Astrocyte (in vitro differentiated cells and primary cell): ENCODE results near the gene ELK1. TPM values are rescaled to one million over a fixed set of nuclear protein-coding genes. Genes with fewer than 3 reads are reported as not detected.
A peak's percentile ranks its signal among the peaks of the same experiment; 100 is the strongest.

ENCODE experiments used
- DNase-seq: peaks from one replicate; pipeline ENCODE4 v3.0.0-alpha.2; 2010; ENCODE audit warnings: low read depth
- FAIRE-seq: peaks from 2 replicates; lab custom pipeline; 2011; peaks lifted over from hg19 to GRCh38; lab: Jason Lieb, UNC
- H2AFZ ChIP-seq: 2 replicates; pipeline ENCODE4 v1.6.0; 2012; ENCODE audit warnings: low read depth, low read length, inconsistent platforms
- H3K27ac ChIP-seq: 2 replicates; pipeline ENCODE4 v1.5.1; 2011; ENCODE audit warnings: low read depth, low read length, inconsistent platforms
- H3K27me3 ChIP-seq: 2 replicates; pipeline ENCODE4 v1.6.0; 2011; ENCODE audit warnings: low read length, inconsistent platforms; ENCODE audit not compliant: insufficient read depth
- H3K36me3 ChIP-seq: 2 replicates; pipeline ENCODE4 v1.5.1; 2011; ENCODE audit warnings: low read length, inconsistent platforms; ENCODE audit not compliant: insufficient read depth
- H3K4me1 ChIP-seq: 2 replicates; pipeline ENCODE4 v1.5.1; 2011; ENCODE audit warnings: low read length, inconsistent platforms; ENCODE audit not compliant: insufficient read depth
- H3K4me2 ChIP-seq: 2 replicates; pipeline ENCODE4 v1.6.0; 2012; ENCODE audit warnings: low read length, inconsistent platforms
- H3K4me3 ChIP-seq: 2 replicates; pipeline ENCODE4 v1.5.1; 2011; ENCODE audit warnings: low read depth, mild to moderate bottlenecking, low read length, inconsistent platforms; ENCODE audit not compliant: insufficient read depth
- H3K79me2 ChIP-seq: 2 replicates; pipeline ENCODE4 v1.6.0; 2012; ENCODE audit warnings: mild to moderate bottlenecking, low read length, inconsistent platforms; ENCODE audit not compliant: insufficient read depth
- H3K9ac ChIP-seq: 2 replicates; pipeline ENCODE4 v1.6.0; 2012; ENCODE audit warnings: mild to moderate bottlenecking, low read length, inconsistent platforms
- H3K9me3 ChIP-seq: 2 replicates; pipeline ENCODE4 v1.5.1; 2012; ENCODE audit warnings: low read depth, mild to moderate bottlenecking, low read length, inconsistent platforms; ENCODE audit not compliant: insufficient read depth
- H4K20me1 ChIP-seq: 2 replicates; pipeline ENCODE4 v1.6.0; 2012; ENCODE audit warnings: low read length, inconsistent platforms; ENCODE audit not compliant: insufficient read depth
- H3K27ac Mint-ChIP-seq: one replicate; pipeline ENCODE4 v1.8.0; 2021; ENCODE audit warnings: mild to moderate bottlenecking, mixed read lengths; ENCODE audit not compliant: unreplicated experiment
- H3K27me3 Mint-ChIP-seq: one replicate; pipeline ENCODE4 v1.8.0; 2021; ENCODE audit warnings: low read depth, mixed read lengths; ENCODE audit not compliant: unreplicated experiment
- H3K36me3 Mint-ChIP-seq: one replicate; pipeline ENCODE4 v1.8.0; 2021; ENCODE audit warnings: low read depth, mixed read lengths; ENCODE audit not compliant: unreplicated experiment
- H3K4me1 Mint-ChIP-seq: one replicate; pipeline ENCODE4 v1.8.0; 2021; ENCODE audit warnings: low read depth, mixed read lengths; ENCODE audit not compliant: unreplicated experiment
- H3K4me3 Mint-ChIP-seq: one replicate; pipeline ENCODE4 v1.8.0; 2021; ENCODE audit warnings: mild to moderate bottlenecking, moderate library complexity, mixed read lengths; ENCODE audit not compliant: unreplicated experiment
- H3K9me3 Mint-ChIP-seq: one replicate; pipeline ENCODE4 v1.8.0; 2021; ENCODE audit warnings: mild to moderate bottlenecking, mixed read lengths; ENCODE audit not compliant: unreplicated experiment
- CTCF ChIP-seq: IDR thresholded peaks from 2 replicates; pipeline ENCODE4 v1.5.1; 2011; ENCODE audit warnings: low read depth, mild to moderate bottlenecking, inconsistent platforms, low read length, moderate library complexity; ENCODE audit not compliant: insufficient read depth
- EZH2 ChIP-seq: IDR thresholded peaks from 2 replicates; pipeline ENCODE4 v1.6.1; 2012; ENCODE audit warnings: mild to moderate bottlenecking, low read length, inconsistent platforms; ENCODE audit not compliant: insufficient read depth
- total RNA-seq: library from RNA; stranded (reverse); gene quantifications from 2 replicates; pipeline ENCODE4 v1.2.1, GENCODE V29; 2021

ELK1 gene
- total RNA-seq, 1 donor from 2014 or later = 34.1 TPM

- H3K4me3 ChIP-seq = no peak overlapping the region
- no peaks in the 10 kb centered on the region for H3K27me3 Mint-ChIP-seq
- TF ChIP-seq EZH2 = no peak
- no peak for TF ChIP-seq CTCF
- H3K27ac ChIP-seq = peak overlapping the region; percentile 61
- H3K4me1 Mint-ChIP-seq = no peaks in the 10 kb centered on the region
- no peak overlapping the region for H2AFZ ChIP-seq
- H3K36me3 Mint-ChIP-seq = peaks cover 3% of the 10 kb centered on the region
- H3K9ac ChIP-seq = peak overlapping the region; percentile 43
- H3K27ac Mint-ChIP-seq = no peak overlapping the region
- DNase-seq = peak; percentile 79
- H3K4me1 ChIP-seq = peaks cover 3% of the 10 kb centered on the region
- no peaks in the 10 kb centered on the region for H3K79me2 ChIP-seq
- H3K36me3 ChIP-seq = no peaks in the 10 kb centered on the region
- H3K4me2 ChIP-seq = no peak overlapping the region
- FAIRE-seq = peak; percentile 93
- H3K4me3 Mint-ChIP-seq = no peak overlapping the region
- peaks cover 5% of the 10 kb centered on the region for H3K9me3 Mint-ChIP-seq
- H3K27me3 ChIP-seq = no peaks in the 10 kb centered on the region
- H3K9me3 ChIP-seq = no peaks in the 10 kb centered on the region
- H4K20me1 ChIP-seq = no peaks in the 10 kb centered on the region
Measured at GRCh38 chrX:47595716-47596251, 54.6 kb downstream of the ELK1 start.

GRCh38 chrX:47593522-47593921 is 56.8 kb downstream of the ELK1 start:
- Histone ChIP-seq H3K4me3 (no peak overlapping the region), H4K20me1 (no peaks in the 10 kb centered on the region), H3K9me3 (no peaks in the 10 kb centered on the region), H3K4me1 (peaks cover 3% of the 10 kb centered on the region), H3K4me2 (no peak overlapping the region), H2AFZ (no peak overlapping the region), H3K79me2 (no peaks in the 10 kb centered on the region), H3K36me3 (no peaks in the 10 kb centered on the region), H3K27me3 (no peaks in the 10 kb centered on the region), H3K27ac (no peak overlapping the region), H3K9ac (no peak overlapping the region)
- Mint-ChIP-seq H3K4me1 (no peaks in the 10 kb centered on the region), H3K27ac (no peak overlapping the region), H3K36me3 (peaks cover 3% of the 10 kb centered on the region), H3K4me3 (no peak overlapping the region), H3K9me3 (peaks cover 5% of the 10 kb centered on the region), H3K27me3 (no peaks in the 10 kb centered on the region)
- FAIRE-seq (no peak), DNase-seq (no peak)
- TF ChIP-seq CTCF = no peak
- no peak for TF ChIP-seq EZH2

- TF ChIP-seq CTCF (no peak), EZH2 (no peak)
- Histone ChIP-seq H3K27me3 (no peaks in the 10 kb centered on the region), H3K79me2 (no peaks in the 10 kb centered on the region), H3K4me3 (no peak overlapping the region), H3K9ac (no peak overlapping the region), H2AFZ (no peak overlapping the region), H3K9me3 (no peaks in the 10 kb centered on the region), H3K4me1 (peaks cover 3% of the 10 kb centered on the region), H3K27ac (no peak overlapping the region), H4K20me1 (peaks cover 7% of the 10 kb centered on the region), H3K36me3 (no peaks in the 10 kb centered on the region), H3K4me2 (no peak overlapping the region)
- DNase-seq (no peak), FAIRE-seq (no peak)
- Mint-ChIP-seq H3K27me3 (no peaks in the 10 kb centered on the region), H3K9me3 (no peaks in the 10 kb centered on the region), H3K27ac (no peak overlapping the region), H3K36me3 (no peaks in the 10 kb centered on the region), H3K4me1 (no peaks in the 10 kb centered on the region), H3K4me3 (no peak overlapping the region)
Measured at GRCh38 chrX:47590984-47591383, 59.4 kb downstream of the ELK1 start.
